HepG2 (cell line): ENCODE measurements around the gene TFRC. TPM values are rescaled to one million over a fixed set of nuclear protein-coding genes. Genes with fewer than 3 reads are reported as not detected.
A peak's percentile ranks its signal among the peaks of the same experiment; 100 is the strongest.

Source experiments
- GABPA ChIP-seq, 2 experiments: IDR thresholded peaks; 2 replicates each; pipeline ENCODE4 v1.6.1; 2011 to 2016; ENCODE audit warnings: low read depth in 2 of 2, low read length in 1 of 2, missing biosample characterization in 1 of 2, missing genetic modification characterization in 1 of 2
- HNRNPLL ChIP-seq: fragments of 200-400 bp; formaldehyde crosslinking; IDR thresholded peaks from 2 replicates; pipeline ENCODE4 v1.6.1; 2017; ENCODE audit warnings: mild to moderate bottlenecking, low read depth, low read length; ENCODE audit not compliant: poor library complexity, severe bottlenecking
- HOXA3 ChIP-seq: sonication (generic); formaldehyde crosslinking; IDR thresholded peaks from 2 replicates; pipeline ENCODE4 v1.5.0; 2020; ENCODE audit warnings: missing genetic modification reagents
- KDM3A ChIP-seq: IDR thresholded peaks from 2 replicates; pipeline ENCODE4 v1.6.1; 2018; ENCODE audit warnings: low read depth, missing compliant biosample characterization
- MIER3 ChIP-seq: IDR thresholded peaks from 2 replicates; pipeline ENCODE4 v1.6.1; 2016; ENCODE audit warnings: missing compliant biosample characterization, borderline replicate concordance
- MYNN ChIP-seq: sonication (generic); formaldehyde crosslinking; IDR thresholded peaks from 2 replicates; pipeline ENCODE4 v1.4.0; 2020; ENCODE audit warnings: mild to moderate bottlenecking, low read depth, missing genetic modification reagents
- NCOA1 ChIP-seq: sonication (generic); formaldehyde crosslinking; IDR thresholded peaks from 2 replicates; pipeline ENCODE4 v1.9.0; 2021; ENCODE audit warnings: missing genetic modification reagents
- PHF5A ChIP-seq: IDR thresholded peaks from one replicate; pipeline ENCODE4 v1.6.1; 2018; ENCODE audit warnings: low read depth, missing genetic modification reagents; ENCODE audit not compliant: unreplicated experiment
- SKI ChIP-seq: fragments of 450-650 bp; IDR thresholded peaks from one replicate; pipeline ENCODE4 v1.6.1; 2018; ENCODE audit warnings: mild to moderate bottlenecking; ENCODE audit not compliant: partially characterized antibody
- SMAD9 ChIP-seq: sonication (generic); formaldehyde crosslinking; IDR thresholded peaks from 2 replicates; pipeline ENCODE4 v1.5.1; 2020; ENCODE audit warnings: mild to moderate bottlenecking, missing genetic modification reagents
- TFAP4 ChIP-seq: sonication (generic); IDR thresholded peaks from 2 replicates; pipeline ENCODE4 v1.6.1; 2016; ENCODE audit warnings: low read depth, borderline replicate concordance
- ZBTB20 ChIP-seq: sonication (generic); formaldehyde crosslinking; IDR thresholded peaks from 2 replicates; pipeline ENCODE4 v1.8.1; 2023; ENCODE audit warnings: missing genetic modification reagents, low read depth, mild to moderate bottlenecking, borderline replicate concordance
- ZBTB3 ChIP-seq: sonication (generic); formaldehyde crosslinking; IDR thresholded peaks from 2 replicates; pipeline ENCODE4 v1.4.0; 2020; ENCODE audit warnings: low read depth, mild to moderate bottlenecking, moderate library complexity, missing genetic modification reagents, borderline replicate concordance
- ZNF24 ChIP-seq: fragments of 450-650 bp; IDR thresholded peaks from 2 replicates; pipeline ENCODE4 v1.6.1; 2017; ENCODE audit warnings: antibody characterized with exemption, mild to moderate bottlenecking
- ZNF580 ChIP-seq: IDR thresholded peaks from 2 replicates; pipeline ENCODE4 v1.6.1; 2016; ENCODE audit warnings: low read depth, borderline replicate concordance
- ZNF619 ChIP-seq: sonication (generic); formaldehyde crosslinking; IDR thresholded peaks from 2 replicates; pipeline ENCODE4 v1.4.0; 2020; ENCODE audit warnings: mild to moderate bottlenecking, missing genetic modification reagents
- ZNF720 ChIP-seq: sonication (generic); formaldehyde crosslinking; IDR thresholded peaks from 2 replicates; pipeline ENCODE4 v1.4.0; 2020; ENCODE audit warnings: missing genetic modification reagents
- polyA plus RNA-seq, 8 experiments: library from polyadenylated mRNA; depleted of rRNA in 3 of 8; stranded (reverse) in 7 of 8; unstranded in 1 of 8; fragments of >200 nt; fragmentation: Illumina TruSeq in 4 of 8; extraction: Trizol in 4 of 8; gene quantifications; 2 replicates each; pipeline versions ENCODE4 v1.2.1 to v1.2.3, GENCODE V29; 2011 to 2016; ENCODE audit warnings: low read depth in 4 of 8, missing spikeins in 1 of 8, mixed read lengths in 1 of 8; ENCODE audit not compliant: insufficient read depth in 1 of 8
- total RNA-seq, 5 experiments: library from RNA; depleted of rRNA; stranded (reverse); fragments of >200 nt; fragmentation: Illumina TruSeq; extraction: Trizol; gene quantifications; 2 replicates each; pipeline ENCODE4 v1.2.3, GENCODE V29; 2016; ENCODE audit warnings: low read depth in 1 of 5
- TF ChIP-seq, protein P1 (sequence below): sonication (generic); formaldehyde crosslinking; IDR thresholded peaks from 2 replicates; pipeline ENCODE4 v1.4.0; 2020; ENCODE audit warnings: mild to moderate bottlenecking, missing genetic modification reagents
- TF ChIP-seq, protein P2 (sequence below): sonication (generic); formaldehyde crosslinking; IDR thresholded peaks from 2 replicates; pipeline ENCODE4 v1.4.0; 2020; ENCODE audit warnings: mild to moderate bottlenecking, missing genetic modification reagents
- TF ChIP-seq, protein P3 (sequence below): sonication (generic); formaldehyde crosslinking; IDR thresholded peaks from 2 replicates; pipeline ENCODE4 v1.5.0; 2020; ENCODE audit warnings: missing genetic modification reagents, mild to moderate bottlenecking, borderline replicate concordance
- TF ChIP-seq, protein P4 (sequence below): sonication (generic); formaldehyde crosslinking; IDR thresholded peaks from 2 replicates; pipeline ENCODE4 v1.9.0; 2021; ENCODE audit warnings: missing genetic modification reagents, mild to moderate bottlenecking, borderline replicate concordance
- TF ChIP-seq, protein P5 (sequence below): sonication (generic); formaldehyde crosslinking; IDR thresholded peaks from 2 replicates; pipeline ENCODE4 v1.5.0; 2020; ENCODE audit warnings: mild to moderate bottlenecking, low read depth, missing genetic modification reagents, borderline replicate concordance

TFRC gene
- total and polyA plus RNA-seq, 2 of the 13 experiments (the other 11 are each of a cell fraction or from before 2014, with no cell fraction given) = 188 to 274 TPM

DNA sequence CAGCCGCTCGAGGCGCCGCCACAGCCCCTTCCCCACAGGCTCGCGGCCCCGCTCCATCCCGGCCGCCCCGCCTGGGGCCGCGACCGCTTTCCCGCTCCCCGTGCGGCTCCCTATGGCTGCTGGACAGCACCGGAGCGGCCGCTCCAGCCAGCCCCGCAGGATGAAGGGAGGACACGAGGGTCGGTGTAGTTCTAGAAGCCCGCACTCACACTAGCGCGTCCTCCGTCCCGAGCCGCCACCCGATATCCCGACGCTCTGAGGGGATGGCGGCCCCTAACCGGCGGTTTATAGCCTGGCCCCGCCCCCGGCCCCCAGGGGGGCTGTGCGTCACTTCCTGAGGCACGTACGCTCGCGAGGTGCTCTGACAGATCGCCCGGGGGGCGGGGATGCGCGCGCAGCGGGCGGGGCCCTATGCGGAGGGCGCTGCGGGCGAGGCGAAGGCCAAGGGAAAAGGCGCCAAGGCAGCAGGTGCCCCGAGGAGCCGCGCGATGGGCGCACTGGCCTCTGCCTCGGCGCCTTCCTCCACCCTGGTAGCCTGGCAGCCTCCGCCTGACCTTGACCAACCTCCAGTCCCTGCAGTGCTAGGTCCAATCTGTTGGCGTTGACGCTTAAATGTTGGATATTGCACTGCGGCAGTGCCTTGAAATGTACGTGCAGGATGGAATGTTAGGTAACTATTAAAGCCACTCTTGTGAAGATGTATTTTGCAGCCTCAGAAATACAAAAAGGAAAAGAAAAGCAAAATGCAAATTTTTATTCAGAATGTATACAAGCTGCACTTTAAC is at the start of gene TFRC (continued):
- TF ChIP-seq, protein P1, sequence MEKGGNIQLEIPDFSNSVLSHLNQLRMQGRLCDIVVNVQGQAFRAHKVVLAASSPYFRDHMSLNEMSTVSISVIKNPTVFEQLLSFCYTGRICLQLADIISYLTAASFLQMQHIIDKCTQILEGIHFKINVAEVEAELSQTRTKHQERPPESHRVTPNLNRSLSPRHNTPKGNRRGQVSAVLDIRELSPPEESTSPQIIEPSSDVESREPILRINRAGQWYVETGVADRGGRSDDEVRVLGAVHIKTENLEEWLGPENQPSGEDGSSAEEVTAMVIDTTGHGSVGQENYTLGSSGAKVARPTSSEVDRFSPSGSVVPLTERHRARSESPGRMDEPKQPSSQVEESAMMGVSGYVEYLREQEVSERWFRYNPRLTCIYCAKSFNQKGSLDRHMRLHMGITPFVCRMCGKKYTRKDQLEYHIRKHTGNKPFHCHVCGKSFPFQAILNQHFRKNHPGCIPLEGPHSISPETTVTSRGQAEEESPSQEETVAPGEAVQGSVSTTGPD (CRISPR knock-in tag) = no peak
- TF ChIP-seq SMAD9 (peak; percentile 85), MIER3 (peak; percentile 89), TFAP4 (peak; percentile 26; the same call in 1 of the 2 replicates), ZNF619 (CRISPR knock-in tag) (peak; percentile 69; the same call in 1 of the 2 replicates), MYNN (CRISPR knock-in tag) (peak; percentile 94; the same call in 1 of the 2 replicates), ZBTB20 (CRISPR knock-in tag) (no peak; the same call in 1 of the 2 replicates), ZNF24 (no peak), PHF5A (no peak), SKI (peak; percentile 27), ZNF580 (CRISPR knock-in tag) (peak; percentile 81), HOXA3 (CRISPR knock-in tag) (peak; percentile 89), HNRNPLL (peak; percentile 90), ZBTB3 (CRISPR knock-in tag) (peak; percentile 76), GABPA (IDR thresholded peaks at IDR 0.05; ENCODE audit: low read depth, low read length) (peak; percentile 77), GABPA (CRISPR knock-in tag; IDR thresholded peaks at IDR 0.05; ENCODE audit: low read depth) (peak; percentile 93), ZNF720 (CRISPR knock-in tag) (no peak), NCOA1 (CRISPR knock-in tag) (no peak), KDM3A (peak; percentile 70)
- TF ChIP-seq, protein P2, sequence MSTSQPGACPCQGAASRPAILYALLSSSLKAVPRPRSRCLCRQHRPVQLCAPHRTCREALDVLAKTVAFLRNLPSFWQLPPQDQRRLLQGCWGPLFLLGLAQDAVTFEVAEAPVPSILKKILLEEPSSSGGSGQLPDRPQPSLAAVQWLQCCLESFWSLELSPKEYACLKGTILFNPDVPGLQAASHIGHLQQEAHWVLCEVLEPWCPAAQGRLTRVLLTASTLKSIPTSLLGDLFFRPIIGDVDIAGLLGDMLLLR = peak; percentile 79; the same call in 1 of the 2 replicates
- TF ChIP-seq, protein P3, sequence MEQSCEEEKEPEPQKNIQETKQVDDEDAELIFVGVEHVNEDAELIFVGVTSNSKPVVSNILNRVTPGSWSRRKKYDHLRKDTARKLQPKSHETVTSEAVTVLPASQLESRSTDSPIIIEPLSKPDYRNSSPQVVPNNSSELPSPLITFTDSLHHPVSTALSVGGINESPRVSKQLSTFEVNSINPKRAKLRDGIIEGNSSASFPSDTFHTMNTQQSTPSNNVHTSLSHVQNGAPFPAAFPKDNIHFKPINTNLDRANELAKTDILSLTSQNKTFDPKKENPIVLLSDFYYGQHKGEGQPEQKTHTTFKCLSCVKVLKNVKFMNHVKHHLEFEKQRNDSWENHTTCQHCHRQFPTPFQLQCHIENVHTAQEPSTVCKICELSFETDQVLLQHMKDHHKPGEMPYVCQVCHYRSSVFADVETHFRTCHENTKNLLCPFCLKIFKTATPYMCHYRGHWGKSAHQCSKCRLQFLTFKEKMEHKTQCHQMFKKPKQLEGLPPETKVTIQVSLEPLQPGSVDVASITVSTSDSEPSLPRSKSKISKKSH = peak; percentile 73
- TF ChIP-seq, protein P4, sequence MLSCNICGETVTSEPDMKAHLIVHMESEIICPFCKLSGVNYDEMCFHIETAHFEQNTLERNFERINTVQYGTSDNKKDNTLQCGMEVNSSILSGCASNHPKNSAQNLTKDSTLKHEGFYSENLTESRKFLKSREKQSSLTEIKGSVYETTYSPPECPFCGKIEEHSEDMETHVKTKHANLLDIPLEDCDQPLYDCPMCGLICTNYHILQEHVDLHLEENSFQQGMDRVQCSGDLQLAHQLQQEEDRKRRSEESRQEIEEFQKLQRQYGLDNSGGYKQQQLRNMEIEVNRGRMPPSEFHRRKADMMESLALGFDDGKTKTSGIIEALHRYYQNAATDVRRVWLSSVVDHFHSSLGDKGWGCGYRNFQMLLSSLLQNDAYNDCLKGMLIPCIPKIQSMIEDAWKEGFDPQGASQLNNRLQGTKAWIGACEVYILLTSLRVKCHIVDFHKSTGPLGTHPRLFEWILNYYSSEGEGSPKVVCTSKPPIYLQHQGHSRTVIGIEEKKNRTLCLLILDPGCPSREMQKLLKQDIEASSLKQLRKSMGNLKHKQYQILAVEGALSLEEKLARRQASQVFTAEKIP (CRISPR knock-in tag) = no peak
- TF ChIP-seq, protein P5, sequence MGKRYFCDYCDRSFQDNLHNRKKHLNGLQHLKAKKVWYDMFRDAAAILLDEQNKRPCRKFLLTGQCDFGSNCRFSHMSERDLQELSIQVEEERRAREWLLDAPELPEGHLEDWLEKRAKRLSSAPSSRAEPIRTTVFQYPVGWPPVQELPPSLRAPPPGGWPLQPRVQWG (CRISPR knock-in tag) = no peak
